H1 (cell line): ENCODE measurements around the gene KSR2. TPM values are rescaled to one million over a fixed set of nuclear protein-coding genes. Genes with fewer than 3 reads are reported as not detected.

Experiments used
- CTCF ChIA-PET: fragments of 300-600 bp; sonication (Branson Sonifier 250); formaldehyde crosslinking; loops from one replicate; lab custom pipeline; 2021; ENCODE audit not compliant: partially characterized antibody; lab: Charles Lee
- POLR2A ChIA-PET: fragments of 300-600 bp; sonication (Branson Sonifier 250); formaldehyde crosslinking; loops from one replicate; lab custom pipeline; 2021; ENCODE audit warnings: inconsistent platforms; ENCODE audit not compliant: partially characterized antibody; lab: Charles Lee
- DNase-seq, 2 experiments: peaks; one replicate each; pipeline versions ENCODE4 v3.0.0 to v3.0.0-alpha.2; 2010 to 2022; ENCODE audit warnings: low spot score in 2 of 2, low read depth in 1 of 2, mixed read lengths in 1 of 2
- FAIRE-seq: peaks from 2 replicates; lab custom pipeline; 2011; peaks lifted over from hg19 to GRCh38; lab: Jason Lieb, UNC
- H2AFZ ChIP-seq: 2 replicates; pipeline ENCODE4 v1.8.1; 2012; ENCODE audit warnings: low read length, inconsistent platforms
- H2AK5ac ChIP-seq: 2 replicates; pipeline ENCODE4 v1.6.1; 2013; ENCODE audit warnings: low read depth, low read length
- H2BK120ac ChIP-seq: replicated peaks from 2 replicates; pipeline ENCODE3; 2013; ENCODE audit warnings: low read depth, low read length, inconsistent platforms
- H2BK12ac ChIP-seq: 2 replicates; pipeline ENCODE4 v1.6.1; 2013; ENCODE audit warnings: low read depth, low read length
- H2BK15ac ChIP-seq: 2 replicates; pipeline ENCODE4 v1.6.1; 2013; ENCODE audit warnings: low read length
- H2BK20ac ChIP-seq: 2 replicates; pipeline ENCODE4 v1.6.1; 2013; ENCODE audit warnings: low read length
- H2BK5ac ChIP-seq: 2 replicates; pipeline ENCODE4 v1.6.1; 2013; ENCODE audit warnings: low read depth, low read length
- H3K14ac ChIP-seq: 2 replicates; pipeline ENCODE4 v1.6.1; 2013; ENCODE audit warnings: inconsistent platforms; ENCODE audit not compliant: insufficient read length
- H3K18ac ChIP-seq: 2 replicates; pipeline ENCODE4 v1.6.1; 2013; ENCODE audit warnings: low read length; ENCODE audit errors: extremely low read depth
- H3K23ac ChIP-seq: 2 replicates; pipeline ENCODE4 v1.6.1; 2013; ENCODE audit warnings: inconsistent platforms; ENCODE audit not compliant: insufficient read length
- H3K23me2 ChIP-seq: 2 replicates; pipeline ENCODE4 v1.6.1; 2013; ENCODE audit warnings: low read depth, low read length
- H3K27ac ChIP-seq: 2 replicates; pipeline ENCODE4 v1.6.1; 2011; ENCODE audit warnings: low read depth, low read length, inconsistent platforms
- H3K27me3 ChIP-seq, 4 experiments: replicated peaks in 1 of 4; 1 replicate in 1 of 4; 2 replicates in 3 of 4; pipeline versions ENCODE4 v1.6.1 to v1.8.1; 2011 to 2013; ENCODE audit warnings: low read length in 3 of 4, mild to moderate bottlenecking in 3 of 4, inconsistent platforms in 2 of 4, mixed read lengths in 2 of 4, moderate library complexity in 1 of 4; ENCODE audit not compliant: control insufficient read depth in 3 of 4, insufficient read depth in 3 of 4; ENCODE audit errors: extremely low read depth in 1 of 4
- H3K36me3 ChIP-seq, 4 experiments: 2 replicates each; pipeline versions ENCODE4 v1.6.1 to v1.8.1; 2011 to 2013; ENCODE audit warnings: mild to moderate bottlenecking in 4 of 4, low read length in 3 of 4, moderate library complexity in 2 of 4, control low read depth in 1 of 4, inconsistent platforms in 1 of 4; ENCODE audit not compliant: insufficient read depth in 4 of 4, control insufficient read depth in 2 of 4
- H3K4ac ChIP-seq: replicated peaks from 2 replicates; pipeline ENCODE3; 2013; ENCODE audit warnings: low read length, low read depth, mixed read lengths, inconsistent platforms; ENCODE audit not compliant: insufficient read length
- H3K4me1 ChIP-seq, 4 experiments: replicated peaks in 1 of 4; 1 replicate in 1 of 4; 2 replicates in 3 of 4; pipeline versions ENCODE4 v1.6.1 to v1.8.1; 2011 to 2013; ENCODE audit warnings: low read length in 3 of 4, inconsistent platforms in 2 of 4, mixed read lengths in 1 of 4; ENCODE audit not compliant: insufficient read depth in 4 of 4, control insufficient read depth in 3 of 4
- H3K4me2 ChIP-seq, 2 experiments: 2 replicates each; pipeline versions ENCODE4 v1.6.1 to v1.8.1; 2011 to 2013; ENCODE audit warnings: low read depth in 2 of 2, low read length in 2 of 2, control low read depth in 1 of 2, inconsistent platforms in 1 of 2, mild to moderate bottlenecking in 1 of 2; ENCODE audit not compliant: insufficient read depth in 1 of 2
- H3K4me3 ChIP-seq, 4 experiments: fragments of 200-600, 300-600 bp in 1 of 4; sonication (generic), shearing (Covaris generic), sonication (Bioruptor Twin) in 1 of 4; 2 replicates each; pipeline versions ENCODE4 v1.5.1 to v1.8.1; 2011 to 2016; ENCODE audit warnings: low read length in 4 of 4, low read depth in 3 of 4, control low read depth in 2 of 4, inconsistent platforms in 2 of 4, mild to moderate bottlenecking in 2 of 4, mixed read lengths in 1 of 4, moderate library complexity in 1 of 4; ENCODE audit not compliant: insufficient read depth in 2 of 4; ENCODE audit errors: extremely low read depth in 1 of 4
- H3K56ac ChIP-seq: replicated peaks from 2 replicates; pipeline ENCODE3; 2013; ENCODE audit warnings: low read depth, mild to moderate bottlenecking, mixed read lengths, low read length, inconsistent platforms; ENCODE audit not compliant: insufficient read length
- H3K79me1 ChIP-seq: 2 replicates; pipeline ENCODE4 v1.6.1; 2013; ENCODE audit warnings: low read depth, low read length, control low read depth
- H3K79me2 ChIP-seq, 2 experiments: 2 replicates each; pipeline versions ENCODE4 v1.6.1 to v1.8.1; 2012 to 2013; ENCODE audit warnings: low read length in 2 of 2, mild to moderate bottlenecking in 2 of 2, inconsistent platforms in 1 of 2; ENCODE audit not compliant: insufficient read depth in 2 of 2, control insufficient read depth in 1 of 2
- H3K9ac ChIP-seq, 4 experiments: replicated peaks in 1 of 4; 1 replicate in 1 of 4; 2 replicates in 3 of 4; pipeline versions ENCODE4 v1.6.1 to v1.8.1; 2011 to 2013; ENCODE audit warnings: low read depth in 3 of 4, low read length in 3 of 4, control low read depth in 2 of 4, mild to moderate bottlenecking in 2 of 4, moderate library complexity in 2 of 4, inconsistent platforms in 1 of 4; ENCODE audit errors: extremely low read depth in 1 of 4
- H3K9me3 ChIP-seq, 2 experiments: 2 replicates each; pipeline versions ENCODE4 v1.6.1 to v1.8.1; 2012 to 2013; ENCODE audit warnings: mild to moderate bottlenecking in 2 of 2, moderate library complexity in 2 of 2, control low read depth in 1 of 2, inconsistent platforms in 1 of 2, low read depth in 1 of 2, low read length in 1 of 2, mixed read lengths in 1 of 2; ENCODE audit not compliant: insufficient read depth in 2 of 2
- H4K20me1 ChIP-seq, 2 experiments: replicated peaks in 1 of 2; 2 replicates each; pipeline versions ENCODE3 to v1.8.1; 2011 to 2013; ENCODE audit warnings: inconsistent platforms in 2 of 2, low read length in 2 of 2, mild to moderate bottlenecking in 1 of 2; ENCODE audit not compliant: insufficient read depth in 2 of 2, control insufficient read depth in 1 of 2
- H4K5ac ChIP-seq: 2 replicates; pipeline ENCODE4 v1.6.1; 2013; ENCODE audit warnings: low read length, low read depth, mixed read lengths, inconsistent platforms; ENCODE audit not compliant: insufficient read length
- H4K8ac ChIP-seq: 2 replicates; pipeline ENCODE4 v1.8.0; 2013; ENCODE audit warnings: mild to moderate bottlenecking, moderate library complexity, low read length, inconsistent platforms; ENCODE audit not compliant: insufficient read depth; ENCODE audit errors: extremely low read depth
- H4K91ac ChIP-seq: replicated peaks from 2 replicates; pipeline ENCODE3; 2013; ENCODE audit warnings: low read length, mixed read lengths, inconsistent platforms; ENCODE audit not compliant: insufficient read length
- JUN ChIP-seq: IDR thresholded peaks from 2 replicates; pipeline ENCODE4 v1.6.1; 2011; ENCODE audit warnings: low read depth, mild to moderate bottlenecking, improper control_type of control experiment, low read length
- PHF8 ChIP-seq: fragments of 200-600 bp; sonication (generic); conservative IDR thresholded peaks from 2 replicates; pipeline ENCODE4 v1.7.1; 2012; ENCODE audit warnings: low read depth, mild to moderate bottlenecking, inconsistent platforms, low read length, moderate library complexity
- RFX5 ChIP-seq: IDR thresholded peaks from 2 replicates; pipeline ENCODE4 v1.6.1; 2011; ENCODE audit warnings: low read depth, low read length, improper control_type of control experiment, borderline replicate concordance
- RXRA ChIP-seq: IDR thresholded peaks from 2 replicates; pipeline ENCODE4 v1.6.1; 2011; ENCODE audit warnings: low read depth, mild to moderate bottlenecking, low read length, moderate library complexity; ENCODE audit not compliant: insufficient read depth
- SIRT6 ChIP-seq: IDR thresholded peaks from one replicate; pipeline ENCODE4 v1.7.1; 2012; ENCODE audit warnings: low read length, inconsistent platforms
- TAF7 ChIP-seq: optimal IDR thresholded peaks from 2 replicates; pipeline ENCODE3; 2011; ENCODE audit warnings: low read depth, mild to moderate bottlenecking, inconsistent platforms, low read length, moderate library complexity, borderline replicate concordance
- WGBS, 2 experiments: shearing (Covaris generic) in 1 of 2; methylation state at CpG; one replicate each; pipeline versions ENCODE4 v1.1.6 to v1.1.7; 2013 to 2015; ENCODE audit warnings: low lambda C conversion rate in 2 of 2, mixed read lengths in 2 of 2, inconsistent platforms in 1 of 2, low coverage in 1 of 2, missing lambda C conversion rate in 1 of 2; ENCODE audit not compliant: insufficient replicate concordance in 2 of 2, insufficient coverage in 1 of 2, insufficient read length in 1 of 2; ENCODE audit errors: extremely low coverage in 1 of 2, missing lambda C conversion rate in 1 of 2; 5-methylcytosine and 5-hydroxymethylcytosine counted together
- polyA plus RNA-seq, 7 experiments: library from polyadenylated mRNA; depleted of rRNA in 3 of 7; stranded (reverse) in 5 of 7; unstranded in 2 of 7; fragments of >200 nt in 5 of 7; fragments of 200-250 nt in 2 of 7; gene quantifications; 1 replicate in 5 of 7; 2 replicates in 1 of 7; 4 replicates in 1 of 7; pipeline versions ENCODE4 v1.2.1 to v1.2.3, GENCODE V29; 2011 to 2013; ENCODE audit warnings: missing spikeins in 2 of 7, mixed read lengths in 2 of 7
- total RNA-seq: library from RNA; stranded (reverse); fragmentation: NEBNext Ultra II Directional; extraction: Animal tissue kit (Norgen Biotek cat#: 25700); gene quantifications from 2 replicates; pipeline ENCODE4 v1.2.1, GENCODE V29; 2021
- TF ChIP-seq, protein P1 (sequence below): IDR thresholded peaks from 2 replicates; pipeline ENCODE4 v1.6.1; 2012; ENCODE audit warnings: low read length, inconsistent platforms
- TF ChIP-seq, protein P2 (sequence below): IDR thresholded peaks from 2 replicates; pipeline ENCODE4 v1.6.1; 2011; ENCODE audit warnings: low read depth, mild to moderate bottlenecking, low read length; ENCODE audit not compliant: insufficient read depth

Gene KSR2
- total and polyA plus RNA-seq, 2 of the 8 experiments (the other 6 are each of a cell fraction or from before 2014, with no cell fraction given) = 0.74 to 2.2 TPM

- ChIA-PET POLR2A (no interaction called here), CTCF (interaction anchor here (0.7 kb wide), 1 partner anchor 74 kb away, joined by 3 read pairs; no protein-coding TSS in a partner anchor)
- no peak overlapping the region for H3K18ac ChIP-seq
- H3K27ac ChIP-seq = no peak overlapping the region
- no peaks in the 10 kb centered on the region for H3K27me3 ChIP-seq
- H4K8ac ChIP-seq = no peak overlapping the region
- no peak overlapping the region for H2BK20ac ChIP-seq
- no peak overlapping the region for H3K9ac ChIP-seq
- H2BK5ac ChIP-seq = no peak overlapping the region
- H3K36me3 ChIP-seq = no peaks in the 10 kb centered on the region
- H4K20me1 ChIP-seq = no peaks in the 10 kb centered on the region
- H3K79me1 ChIP-seq = no peaks in the 10 kb centered on the region
- H3K4me1 ChIP-seq = no peaks in the 10 kb centered on the region
- FAIRE-seq (no peak), DNase-seq (no peak)
- no peaks in the 10 kb centered on the region for H3K79me2 ChIP-seq
- 85% methylated on average over 2 of the region's 2 CpGs; no CpG with 5 or more reads in 1 of the 2 experiments for WGBS, 2 experiments
- no peak overlapping the region for H2BK120ac ChIP-seq
- H3K23me2 ChIP-seq = no peaks in the 10 kb centered on the region
- no peak overlapping the region for H2BK12ac ChIP-seq
- H3K4me2 ChIP-seq = no peak overlapping the region
- no peak overlapping the region for H3K4ac ChIP-seq
- H2AFZ ChIP-seq = no peak overlapping the region
- no peak overlapping the region for H4K5ac ChIP-seq
- H4K91ac ChIP-seq = no peak overlapping the region
- H3K23ac ChIP-seq = no peak overlapping the region
- H3K14ac ChIP-seq = no peak overlapping the region
- no peak overlapping the region for H3K4me3 ChIP-seq
- H3K9me3 ChIP-seq = peaks cover 3 to 11% of the 10 kb centered on the region in 2 experiments; a peak in 3 of 4 replicates
- H2AK5ac ChIP-seq = no peak overlapping the region
- no peak overlapping the region for H2BK15ac ChIP-seq
- no peak overlapping the region for H3K56ac ChIP-seq
- no peak for TF ChIP-seq RFX5
- TF ChIP-seq SIRT6 = no peak
- TF ChIP-seq TAF7 = no peak
- no peak for TF ChIP-seq PHF8
- TF ChIP-seq JUN = no peak
- TF ChIP-seq, protein P1, sequence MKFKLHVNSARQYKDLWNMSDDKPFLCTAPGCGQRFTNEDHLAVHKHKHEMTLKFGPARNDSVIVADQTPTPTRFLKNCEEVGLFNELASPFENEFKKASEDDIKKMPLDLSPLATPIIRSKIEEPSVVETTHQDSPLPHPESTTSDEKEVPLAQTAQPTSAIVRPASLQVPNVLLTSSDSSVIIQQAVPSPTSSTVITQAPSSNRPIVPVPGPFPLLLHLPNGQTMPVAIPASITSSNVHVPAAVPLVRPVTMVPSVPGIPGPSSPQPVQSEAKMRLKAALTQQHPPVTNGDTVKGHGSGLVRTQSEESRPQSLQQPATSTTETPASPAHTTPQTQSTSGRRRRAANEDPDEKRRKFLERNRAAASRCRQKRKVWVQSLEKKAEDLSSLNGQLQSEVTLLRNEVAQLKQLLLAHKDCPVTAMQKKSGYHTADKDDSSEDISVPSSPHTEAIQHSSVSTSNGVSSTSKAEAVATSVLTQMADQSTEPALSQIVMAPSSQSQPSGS = no peak
- TF ChIP-seq, protein P2, sequence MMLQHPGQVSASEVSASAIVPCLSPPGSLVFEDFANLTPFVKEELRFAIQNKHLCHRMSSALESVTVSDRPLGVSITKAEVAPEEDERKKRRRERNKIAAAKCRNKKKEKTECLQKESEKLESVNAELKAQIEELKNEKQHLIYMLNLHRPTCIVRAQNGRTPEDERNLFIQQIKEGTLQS = no peak
- TF ChIP-seq RXRA = no peak
These were observed 206.6 kb downstream of the KSR2 start for GRCh38 chr12:117762143-117762542.
